ENCODE results near the gene CPNE7. TPM values are rescaled to one million over a fixed set of nuclear protein-coding genes. Genes with fewer than 3 reads are reported as not detected.
A peak's percentile ranks its signal among the peaks of the same experiment; 100 is the strongest.

Gene CPNE7
- 10 to 100 TPM in 2 of 4 donors, 1 to 10 TPM in 1, under 1 TPM in 1; 0.22 to 20.3 (median 7.9) TPM for polyA plus RNA-seq
- long read RNA-seq, donor 1, result 0 reads
- long read RNA-seq, donor 2, result 0 reads
- long read RNA-seq, donor 3, partial matches to known transcripts, result 0 of 1 reads
- long read RNA-seq, donor 3, other reads (novel, unspliced or antisense), result 0 of 1 reads
- long read RNA-seq, donor 4, result 0 reads
- long read RNA-seq, donor 5, partial matches to known transcripts, result 0 of 1 reads
- long read RNA-seq, donor 5, other reads (novel, unspliced or antisense), result 0 of 1 reads
- long read RNA-seq, donor 6, partial matches to known transcripts, result 0 of 1 reads
- long read RNA-seq, donor 6, other reads (novel, unspliced or antisense), result 0 of 1 reads
- long read RNA-seq, donor 7, result 0 reads
- long read RNA-seq, donor 8, result 0 reads
- long read RNA-seq, donor 9, result 0 reads
- long read RNA-seq, donor 10, result 0 reads

DNA sequence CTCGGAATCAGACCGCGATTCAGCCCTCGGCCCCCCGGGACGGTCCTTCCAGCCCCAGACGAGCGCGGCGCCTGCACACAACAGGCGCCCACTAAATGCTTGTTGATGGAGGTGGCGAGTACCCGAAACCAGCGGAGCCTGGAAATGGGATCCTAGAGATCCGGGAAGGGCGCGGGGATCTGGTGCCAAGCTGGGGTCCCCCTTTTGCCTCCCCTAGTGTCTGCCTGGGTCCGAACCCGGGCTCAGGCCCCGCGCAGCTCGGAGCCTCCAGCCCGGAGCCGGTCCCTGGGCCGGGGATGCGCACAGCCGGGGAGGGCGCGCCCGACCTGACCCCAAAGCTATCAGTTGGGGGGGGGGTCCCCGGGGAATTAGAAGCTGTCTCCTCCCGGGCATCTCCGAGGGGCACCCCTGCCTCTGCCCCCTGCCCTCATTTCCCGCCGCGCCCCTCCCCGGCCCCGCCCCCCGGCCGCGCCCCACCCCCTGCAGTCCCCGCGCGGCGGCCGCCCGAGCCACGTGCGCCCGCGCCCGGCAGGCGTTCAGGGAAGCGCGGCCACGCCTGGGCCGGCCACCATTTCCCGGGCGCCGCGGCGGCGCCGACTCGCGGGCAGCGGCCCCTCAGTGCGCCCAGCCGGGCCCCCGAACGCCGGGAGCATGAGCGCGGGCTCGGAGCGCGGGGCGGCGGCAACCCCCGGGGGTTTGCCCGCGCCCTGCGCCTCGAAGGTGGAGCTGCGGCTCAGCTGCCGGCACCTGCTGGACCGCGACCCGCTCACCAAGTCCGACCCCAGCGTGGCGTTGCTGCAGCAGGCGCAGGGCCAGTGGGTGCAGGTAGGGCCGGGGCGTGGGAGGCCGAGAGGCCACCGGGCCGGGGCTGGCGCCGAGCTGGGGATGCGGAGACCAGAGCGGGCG, at the start of gene CPNE7:
Gene CPNE7 (plus strand): TSS at position 512 of the 906 bp plus-strand sequence. CDS start 140 bp downstream, at position 652.
- FAIRE-seq, result no peak
- H3K27ac ChIP-seq (ENCODE audit: low read depth in 1 of 3, low read length in 2 of 3), result no peak within 1 kb of the TSS
- H3K27me3 ChIP-seq (ENCODE audit: control insufficient read depth in 3 of 3, insufficient read depth in 3 of 3, low read length in 3 of 3), result peaks cover 0 to 37% (median 3%) of the 10 kb centered on the region in 3 donors
- DNase-seq, result peak in 1 of 2 donors; percentile 53
- peaks cover 0 to 9% of the 10 kb centered on the region in 2 donors for H3K9me3 ChIP-seq (ENCODE audit: control insufficient read depth in 2 of 2, insufficient read depth in 1 of 2, low read depth in 1 of 2, low read length in 1 of 2)
- peaks cover 3 to 24% (median 5%) of the 10 kb centered on the region in 3 donors for H3K4me1 ChIP-seq (ENCODE audit: control insufficient read depth in 3 of 3, insufficient read depth in 2 of 3, low read depth in 1 of 3, low read length in 2 of 3)
- 1 to 3% (median 1%) methylated on average over 47 to 103 of the region's 103 CpGs for WGBS, 3 donors
- no peaks in the 10 kb centered on the region for H3K36me3 ChIP-seq (ENCODE audit: control insufficient read depth in 3 of 3, insufficient read depth in 2 of 3, low read depth in 1 of 3, low read length in 3 of 3)
- peak within 1 kb of the TSS in 2 of 3 donors; percentile 2 to 42 for H3K4me3 ChIP-seq (ENCODE audit: low read depth in 1 of 3, low read length in 3 of 3)

DNA sequence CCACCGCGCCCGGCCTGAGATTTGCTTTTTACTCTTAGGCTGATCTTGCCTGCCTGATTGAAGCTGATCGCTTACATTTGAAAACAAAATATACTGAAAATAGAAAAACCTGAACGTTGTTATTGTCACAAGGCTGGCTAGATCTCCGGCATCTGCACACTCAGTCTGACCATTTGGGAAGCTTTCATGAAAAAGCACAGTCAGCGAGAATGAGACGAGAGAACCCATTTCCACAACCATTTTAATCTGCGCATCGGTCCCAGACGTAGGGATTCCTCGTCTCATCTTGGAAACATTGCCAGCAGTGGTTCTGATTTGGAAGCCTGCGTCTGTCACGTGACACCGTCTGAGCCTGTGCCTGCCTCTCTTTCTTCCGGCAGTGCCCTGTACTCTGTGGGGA, 46.5 kb upstream of the CPNE7 start:
- H3K4me1 ChIP-seq (ENCODE audit: control insufficient read depth in 3 of 3, insufficient read depth in 2 of 3, low read depth in 1 of 3, low read length in 2 of 3), result no peaks in the 10 kb centered on the region
- DNase-seq (no peak), FAIRE-seq (no peak)
- no peak overlapping the region for H3K4me3 ChIP-seq (ENCODE audit: low read depth in 1 of 3, low read length in 3 of 3)
- H3K27ac ChIP-seq (ENCODE audit: low read depth in 1 of 3, low read length in 2 of 3), result no peak overlapping the region
- peaks cover 25 to 100% (median 32%) of the 10 kb centered on the region in 3 donors for H3K36me3 ChIP-seq (ENCODE audit: control insufficient read depth in 3 of 3, insufficient read depth in 2 of 3, low read depth in 1 of 3, low read length in 3 of 3)
- WGBS, 3 donors, result 84 to 91% (median 89%) methylated on average over 16 of the region's 16 CpGs
- no peaks in the 10 kb centered on the region for H3K27me3 ChIP-seq (ENCODE audit: control insufficient read depth in 3 of 3, insufficient read depth in 3 of 3, low read length in 3 of 3)
- no peaks in the 10 kb centered on the region for H3K9me3 ChIP-seq (ENCODE audit: control insufficient read depth in 2 of 2, insufficient read depth in 1 of 2, low read depth in 1 of 2, low read length in 1 of 2)

GRCh38 chr16:89530401-89531381, 44.9 kb upstream of the CPNE7 start:
- DNase-seq, result no peak
- no peak overlapping the region for H3K4me3 ChIP-seq (ENCODE audit: low read depth in 1 of 3, low read length in 3 of 3)
- FAIRE-seq, result no peak
- H3K27me3 ChIP-seq (ENCODE audit: control insufficient read depth in 3 of 3, insufficient read depth in 3 of 3, low read length in 3 of 3), result no peaks in the 10 kb centered on the region
- H3K4me1 ChIP-seq (ENCODE audit: control insufficient read depth in 3 of 3, insufficient read depth in 2 of 3, low read depth in 1 of 3, low read length in 2 of 3), result peaks cover 0 to 6% (median 0%) of the 10 kb centered on the region in 3 donors
- H3K36me3 ChIP-seq (ENCODE audit: control insufficient read depth in 3 of 3, insufficient read depth in 2 of 3, low read depth in 1 of 3, low read length in 3 of 3), result peaks cover 18 to 100% (median 31%) of the 10 kb centered on the region in 3 donors
- no peak overlapping the region for H3K27ac ChIP-seq (ENCODE audit: low read depth in 1 of 3, low read length in 2 of 3)
- H3K9me3 ChIP-seq (ENCODE audit: control insufficient read depth in 2 of 2, insufficient read depth in 1 of 2, low read depth in 1 of 2, low read length in 1 of 2), result no peaks in the 10 kb centered on the region
- 92 to 93% (median 93%) methylated on average over 37 of the region's 37 CpGs for WGBS, 3 donors

GRCh38 chr16:89531821-89532526, 43.6 kb upstream of the CPNE7 start:
- no peak for FAIRE-seq
- 88 to 95% (median 94%) methylated on average over 30 to 31 of the region's 31 CpGs for WGBS, 3 donors
- H3K36me3 ChIP-seq (ENCODE audit: control insufficient read depth in 3 of 3, insufficient read depth in 2 of 3, low read depth in 1 of 3, low read length in 3 of 3), result peaks cover 11 to 96% (median 27%) of the 10 kb centered on the region in 3 donors

GRCh38 chr16:89534252-89534756, 41.3 kb upstream of the CPNE7 start:
- FAIRE-seq (no peak), DNase-seq (peak in 1 of 2 donors; percentile 33)
- Histone ChIP-seq H3K27ac (ENCODE audit: low read depth in 1 of 3, low read length in 2 of 3) (peak overlapping the region in 2 of 3 donors; percentile 30 to 65), H3K36me3 (ENCODE audit: control insufficient read depth in 3 of 3, insufficient read depth in 2 of 3, low read depth in 1 of 3, low read length in 3 of 3) (peaks cover 18 to 96% (median 21%) of the 10 kb centered on the region in 3 donors), H3K9me3 (ENCODE audit: control insufficient read depth in 2 of 2, insufficient read depth in 1 of 2, low read depth in 1 of 2, low read length in 1 of 2) (no peaks in the 10 kb centered on the region), H3K4me1 (ENCODE audit: control insufficient read depth in 3 of 3, insufficient read depth in 2 of 3, low read depth in 1 of 3, low read length in 2 of 3) (peaks cover 0 to 7% (median 0%) of the 10 kb centered on the region in 3 donors), H3K27me3 (ENCODE audit: control insufficient read depth in 3 of 3, insufficient read depth in 3 of 3, low read length in 3 of 3) (no peaks in the 10 kb centered on the region), H3K4me3 (ENCODE audit: low read depth in 1 of 3, low read length in 3 of 3) (no peak overlapping the region)
- WGBS, 3 donors, result 44 to 60% (median 54%) methylated on average over 11 of the region's 11 CpGs

More at GRCh38 chr16:89531821-89532526, 43.6 kb upstream of the CPNE7 start:
- no peak overlapping the region for H3K27ac ChIP-seq (ENCODE audit: low read depth in 1 of 3, low read length in 2 of 3)
- H3K4me1 ChIP-seq (ENCODE audit: control insufficient read depth in 3 of 3, insufficient read depth in 2 of 3, low read depth in 1 of 3, low read length in 2 of 3), result peaks cover 0 to 7% (median 0%) of the 10 kb centered on the region in 3 donors
- H3K4me3 ChIP-seq (ENCODE audit: low read depth in 1 of 3, low read length in 3 of 3), result no peak overlapping the region
- DNase-seq, result no peak
- H3K9me3 ChIP-seq (ENCODE audit: control insufficient read depth in 2 of 2, insufficient read depth in 1 of 2, low read depth in 1 of 2, low read length in 1 of 2), result no peaks in the 10 kb centered on the region
- no peaks in the 10 kb centered on the region for H3K27me3 ChIP-seq (ENCODE audit: control insufficient read depth in 3 of 3, insufficient read depth in 3 of 3, low read length in 3 of 3)

DNA sequence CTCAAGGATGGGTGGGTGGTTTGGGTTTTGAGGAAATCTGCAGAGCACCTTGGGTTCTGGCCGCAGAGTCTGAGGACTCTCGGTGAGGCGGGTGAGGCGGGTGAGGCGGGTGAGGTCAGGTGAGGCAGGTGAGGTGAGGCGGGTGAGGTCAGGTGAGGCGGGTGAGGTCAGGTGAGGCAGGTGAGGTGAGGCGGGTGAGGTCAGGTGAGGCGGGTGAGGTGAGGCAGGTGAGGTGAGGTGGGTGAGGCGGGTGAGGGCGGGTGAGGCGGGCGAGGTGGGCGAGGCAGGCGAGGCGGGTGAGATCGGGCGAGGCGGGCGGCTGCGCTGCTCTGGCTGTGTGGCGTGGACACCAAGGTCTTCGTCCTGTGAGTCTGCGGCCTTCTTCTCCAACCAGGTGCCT, 39.2 kb upstream of the CPNE7 start:
- no peak overlapping the region for H3K4me3 ChIP-seq (ENCODE audit: low read depth in 1 of 3, low read length in 3 of 3)
- WGBS, 3 donors, result 5 to 50% (median 34%) methylated on average over 8 to 14 of the region's 24 CpGs
- H3K27me3 ChIP-seq (ENCODE audit: control insufficient read depth in 3 of 3, insufficient read depth in 3 of 3, low read length in 3 of 3), result no peaks in the 10 kb centered on the region
- peak overlapping the region in 1 of 3 donors; percentile 87 for H3K27ac ChIP-seq (ENCODE audit: low read depth in 1 of 3, low read length in 2 of 3)
- H3K36me3 ChIP-seq (ENCODE audit: control insufficient read depth in 3 of 3, insufficient read depth in 2 of 3, low read depth in 1 of 3, low read length in 3 of 3), result peaks cover 18 to 91% (median 21%) of the 10 kb centered on the region in 3 donors
- DNase-seq (peak in 1 of 2 donors; percentile 71), FAIRE-seq (no peak)
- peaks cover 0 to 7% (median 0%) of the 10 kb centered on the region in 3 donors for H3K4me1 ChIP-seq (ENCODE audit: control insufficient read depth in 3 of 3, insufficient read depth in 2 of 3, low read depth in 1 of 3, low read length in 2 of 3)
- no peaks in the 10 kb centered on the region for H3K9me3 ChIP-seq (ENCODE audit: control insufficient read depth in 2 of 2, insufficient read depth in 1 of 2, low read depth in 1 of 2, low read length in 1 of 2)

GRCh38 chr16:89536886-89537548, 38.5 kb upstream of the CPNE7 start:
- H3K36me3 ChIP-seq (ENCODE audit: control insufficient read depth in 3 of 3, insufficient read depth in 2 of 3, low read depth in 1 of 3, low read length in 3 of 3), result peaks cover 17 to 91% (median 18%) of the 10 kb centered on the region in 3 donors
- H3K4me3 ChIP-seq (ENCODE audit: low read depth in 1 of 3, low read length in 3 of 3), result no peak overlapping the region
- peaks cover 0 to 7% (median 0%) of the 10 kb centered on the region in 3 donors for H3K4me1 ChIP-seq (ENCODE audit: control insufficient read depth in 3 of 3, insufficient read depth in 2 of 3, low read depth in 1 of 3, low read length in 2 of 3)
- H3K9me3 ChIP-seq (ENCODE audit: control insufficient read depth in 2 of 2, insufficient read depth in 1 of 2, low read depth in 1 of 2, low read length in 1 of 2), result no peaks in the 10 kb centered on the region
- DNase-seq (no peak), FAIRE-seq (no peak)
- H3K27me3 ChIP-seq (ENCODE audit: control insufficient read depth in 3 of 3, insufficient read depth in 3 of 3, low read length in 3 of 3), result no peaks in the 10 kb centered on the region
- peak overlapping the region in 1 of 3 donors; percentile 87 for H3K27ac ChIP-seq (ENCODE audit: low read depth in 1 of 3, low read length in 2 of 3)
- WGBS, 3 donors, result 85 to 91% (median 87%) methylated on average over 36 of the region's 36 CpGs
